Liver (tissue), 3 donors: ENCODE data around the gene SF3B3.

Source experiments
- CTCF ChIP-seq: fragments of 150-350 bp; IDR thresholded peaks from 2 replicates; pipeline ENCODE4 v1.5.1; 2017; ENCODE audit warnings: improper control_type of control experiment, low read depth, low read length; ENCODE audit not compliant: missing input control
- JUND ChIP-seq, 2 donors: IDR thresholded peaks; 2 replicates each; pipeline ENCODE4 v1.6.1; 2016; ENCODE audit warnings: antibody characterized with exemption in 2 of 2
- MAX ChIP-seq: IDR thresholded peaks from 2 replicates; pipeline ENCODE4 v1.6.1; 2016; ENCODE audit warnings: antibody characterized with exemption
- NR2F2 ChIP-seq: IDR thresholded peaks from 2 replicates; pipeline ENCODE4 v1.6.1; 2016; ENCODE audit warnings: antibody characterized with exemption
- TAF1 ChIP-seq: conservative IDR thresholded peaks from 2 replicates; pipeline ENCODE4 v1.6.1; 2016; ENCODE audit warnings: antibody characterized with exemption, mild to moderate bottlenecking
- TF ChIP-seq, protein P1 (sequence below): IDR thresholded peaks from 2 replicates; pipeline ENCODE4 v1.6.1; 2016; ENCODE audit warnings: antibody characterized with exemption, mild to moderate bottlenecking
- TF ChIP-seq, protein P2 (sequence below): IDR thresholded peaks from 2 replicates; pipeline ENCODE4 v1.6.1; 2016; ENCODE audit warnings: antibody characterized with exemption
- donor health status: healthy.
- donor health status: healthy.

DNA sequence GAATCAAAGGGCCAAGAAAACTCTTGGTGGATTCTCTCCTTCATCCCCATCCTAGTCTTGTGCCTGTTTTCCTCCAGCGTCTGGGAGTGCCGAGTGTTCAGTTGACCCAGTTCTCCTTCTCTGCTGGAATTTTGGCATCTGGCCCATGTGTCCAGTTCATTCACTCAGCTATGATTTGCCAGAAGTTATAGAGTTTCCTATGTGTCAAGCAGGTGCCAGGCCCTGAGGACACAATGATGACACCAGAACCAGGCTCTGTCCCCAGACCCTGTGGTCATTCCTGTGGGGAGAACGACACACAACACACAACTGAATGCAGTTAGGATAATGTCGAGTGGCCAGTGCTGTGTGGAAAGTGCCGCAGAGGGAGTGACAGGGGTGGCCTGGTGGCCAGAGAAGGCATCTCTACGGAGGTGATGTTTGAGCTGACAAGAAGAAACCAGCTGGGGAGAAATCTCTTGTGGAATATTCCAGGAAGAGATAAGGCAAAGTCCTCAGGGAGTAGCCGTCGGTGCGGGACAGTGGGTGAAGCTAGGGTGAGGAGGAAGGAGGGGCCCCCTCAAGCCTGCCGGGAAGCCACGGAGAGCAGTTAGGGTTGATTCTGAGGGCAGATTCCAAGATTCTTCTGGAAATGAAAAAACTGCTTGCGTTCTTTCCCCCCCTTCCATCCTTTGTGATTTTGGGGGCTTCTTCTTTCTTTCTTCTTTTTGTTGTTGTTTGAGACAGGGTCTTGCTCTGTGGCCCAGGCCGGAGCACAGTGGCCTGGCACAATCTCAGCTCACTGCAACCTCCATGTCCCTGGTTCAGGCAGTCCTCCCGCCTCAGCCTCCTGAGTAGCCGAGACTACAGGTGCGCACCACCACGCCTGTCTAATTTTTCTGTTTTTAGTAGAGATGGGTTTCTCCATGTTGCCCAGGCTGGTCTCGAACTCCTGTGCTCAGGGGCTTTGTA lies 86.9 kb downstream of the SF3B3 start:
- no peak for TF ChIP-seq CTCF
- no peak for TF ChIP-seq MAX
- no peak for TF ChIP-seq TAF1
- TF ChIP-seq JUND (IDR thresholded peaks at IDR 0.05), result no peak
- TF ChIP-seq, protein P1, sequence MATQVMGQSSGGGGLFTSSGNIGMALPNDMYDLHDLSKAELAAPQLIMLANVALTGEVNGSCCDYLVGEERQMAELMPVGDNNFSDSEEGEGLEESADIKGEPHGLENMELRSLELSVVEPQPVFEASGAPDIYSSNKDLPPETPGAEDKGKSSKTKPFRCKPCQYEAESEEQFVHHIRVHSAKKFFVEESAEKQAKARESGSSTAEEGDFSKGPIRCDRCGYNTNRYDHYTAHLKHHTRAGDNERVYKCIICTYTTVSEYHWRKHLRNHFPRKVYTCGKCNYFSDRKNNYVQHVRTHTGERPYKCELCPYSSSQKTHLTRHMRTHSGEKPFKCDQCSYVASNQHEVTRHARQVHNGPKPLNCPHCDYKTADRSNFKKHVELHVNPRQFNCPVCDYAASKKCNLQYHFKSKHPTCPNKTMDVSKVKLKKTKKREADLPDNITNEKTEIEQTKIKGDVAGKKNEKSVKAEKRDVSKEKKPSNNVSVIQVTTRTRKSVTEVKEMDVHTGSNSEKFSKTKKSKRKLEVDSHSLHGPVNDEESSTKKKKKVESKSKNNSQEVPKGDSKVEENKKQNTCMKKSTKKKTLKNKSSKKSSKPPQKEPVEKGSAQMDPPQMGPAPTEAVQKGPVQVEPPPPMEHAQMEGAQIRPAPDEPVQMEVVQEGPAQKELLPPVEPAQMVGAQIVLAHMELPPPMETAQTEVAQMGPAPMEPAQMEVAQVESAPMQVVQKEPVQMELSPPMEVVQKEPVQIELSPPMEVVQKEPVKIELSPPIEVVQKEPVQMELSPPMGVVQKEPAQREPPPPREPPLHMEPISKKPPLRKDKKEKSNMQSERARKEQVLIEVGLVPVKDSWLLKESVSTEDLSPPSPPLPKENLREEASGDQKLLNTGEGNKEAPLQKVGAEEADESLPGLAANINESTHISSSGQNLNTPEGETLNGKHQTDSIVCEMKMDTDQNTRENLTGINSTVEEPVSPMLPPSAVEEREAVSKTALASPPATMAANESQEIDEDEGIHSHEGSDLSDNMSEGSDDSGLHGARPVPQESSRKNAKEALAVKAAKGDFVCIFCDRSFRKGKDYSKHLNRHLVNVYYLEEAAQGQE, result no peak
- TF ChIP-seq NR2F2, result no peak
- TF ChIP-seq, protein P2, sequence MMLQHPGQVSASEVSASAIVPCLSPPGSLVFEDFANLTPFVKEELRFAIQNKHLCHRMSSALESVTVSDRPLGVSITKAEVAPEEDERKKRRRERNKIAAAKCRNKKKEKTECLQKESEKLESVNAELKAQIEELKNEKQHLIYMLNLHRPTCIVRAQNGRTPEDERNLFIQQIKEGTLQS, result no peak
